ENCODE data around the gene JAG1. TPM values are rescaled to one million over a fixed set of nuclear protein-coding genes. Genes with fewer than 3 reads are reported as not detected.
A peak's percentile ranks its signal among the peaks of the same experiment; 100 is the strongest.

JAG1 gene
- total RNA-seq, 2 donors from 2014 or later = 6.8 to 19.7 TPM

DNA sequence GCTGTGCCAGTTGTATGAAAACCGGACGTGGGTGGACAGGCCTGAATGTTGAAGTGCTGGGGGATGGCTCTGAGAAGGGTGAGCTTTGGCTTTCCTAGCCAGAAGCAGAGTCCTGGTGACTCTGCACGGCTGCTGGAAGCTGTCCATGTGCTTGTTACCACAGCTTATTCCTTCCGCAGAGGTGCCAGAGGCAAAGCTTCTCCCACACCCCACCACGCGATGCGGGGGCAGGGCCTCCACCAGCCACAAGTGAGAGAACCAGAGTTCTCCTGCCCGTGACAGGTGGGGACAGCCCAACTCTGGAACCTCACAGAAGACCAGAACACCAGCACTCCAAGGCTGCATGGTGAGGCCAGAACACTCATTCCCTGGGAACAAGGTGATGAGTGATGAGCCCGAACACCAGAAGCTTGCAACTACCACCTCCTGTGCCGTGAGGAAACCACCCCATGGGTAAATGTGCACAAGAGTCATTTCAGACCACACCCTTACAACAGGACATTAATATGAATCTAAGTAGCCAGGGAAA, 36.7 kb downstream of the JAG1 start:
- Histone ChIP-seq H3K9me3 (ENCODE audit: control insufficient read depth, low read length) (no peaks in the 10 kb centered on the region), H3K27me3 (ENCODE audit: control insufficient read depth, insufficient read depth, low read length, poor library complexity, severe bottlenecking) (peaks cover 71% of the 10 kb centered on the region), H3K36me3 (ENCODE audit: control insufficient read depth, insufficient read depth, low read length) (peaks cover 5% of the 10 kb centered on the region), H3K27ac (ENCODE audit: low read depth, low read length) (peak overlapping the region; percentile 66), H3K4me3 (ENCODE audit: low read length) (no peak overlapping the region), H3K4me1 (ENCODE audit: control insufficient read depth, insufficient read depth, low read length) (peaks cover 26% of the 10 kb centered on the region), H3K9ac (ENCODE audit: extremely low read depth, low read length, poor library complexity, severe bottlenecking) (no peak overlapping the region)
- DNase-seq = no peak
- peak overlapping the region; percentile 24 for H3K4me3 Mint-ChIP-seq
- WGBS, 2 experiments (ENCODE audit: insufficient coverage in 1 of 2, insufficient read length in 1 of 2) = 83 to 91% methylated on average over 3 to 10 of the region's 10 CpGs
- H3K27ac Mint-ChIP-seq = no peak overlapping the region
- H3K36me3 Mint-ChIP-seq (ENCODE audit: low read depth) = peaks cover 28% of the 10 kb centered on the region
- H3K4me1 Mint-ChIP-seq = peaks cover 52% of the 10 kb centered on the region
- TF ChIP-seq, protein P1, sequence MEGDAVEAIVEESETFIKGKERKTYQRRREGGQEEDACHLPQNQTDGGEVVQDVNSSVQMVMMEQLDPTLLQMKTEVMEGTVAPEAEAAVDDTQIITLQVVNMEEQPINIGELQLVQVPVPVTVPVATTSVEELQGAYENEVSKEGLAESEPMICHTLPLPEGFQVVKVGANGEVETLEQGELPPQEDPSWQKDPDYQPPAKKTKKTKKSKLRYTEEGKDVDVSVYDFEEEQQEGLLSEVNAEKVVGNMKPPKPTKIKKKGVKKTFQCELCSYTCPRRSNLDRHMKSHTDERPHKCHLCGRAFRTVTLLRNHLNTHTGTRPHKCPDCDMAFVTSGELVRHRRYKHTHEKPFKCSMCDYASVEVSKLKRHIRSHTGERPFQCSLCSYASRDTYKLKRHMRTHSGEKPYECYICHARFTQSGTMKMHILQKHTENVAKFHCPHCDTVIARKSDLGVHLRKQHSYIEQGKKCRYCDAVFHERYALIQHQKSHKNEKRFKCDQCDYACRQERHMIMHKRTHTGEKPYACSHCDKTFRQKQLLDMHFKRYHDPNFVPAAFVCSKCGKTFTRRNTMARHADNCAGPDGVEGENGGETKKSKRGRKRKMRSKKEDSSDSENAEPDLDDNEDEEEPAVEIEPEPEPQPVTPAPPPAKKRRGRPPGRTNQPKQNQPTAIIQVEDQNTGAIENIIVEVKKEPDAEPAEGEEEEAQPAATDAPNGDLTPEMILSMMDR (conservative IDR thresholded peaks at IDR 0.05) = no peak
- H3K27me3 Mint-ChIP-seq (ENCODE audit: insufficient read depth) = peaks cover 84% of the 10 kb centered on the region
- no peaks in the 10 kb centered on the region for H3K9me3 Mint-ChIP-seq

DNA sequence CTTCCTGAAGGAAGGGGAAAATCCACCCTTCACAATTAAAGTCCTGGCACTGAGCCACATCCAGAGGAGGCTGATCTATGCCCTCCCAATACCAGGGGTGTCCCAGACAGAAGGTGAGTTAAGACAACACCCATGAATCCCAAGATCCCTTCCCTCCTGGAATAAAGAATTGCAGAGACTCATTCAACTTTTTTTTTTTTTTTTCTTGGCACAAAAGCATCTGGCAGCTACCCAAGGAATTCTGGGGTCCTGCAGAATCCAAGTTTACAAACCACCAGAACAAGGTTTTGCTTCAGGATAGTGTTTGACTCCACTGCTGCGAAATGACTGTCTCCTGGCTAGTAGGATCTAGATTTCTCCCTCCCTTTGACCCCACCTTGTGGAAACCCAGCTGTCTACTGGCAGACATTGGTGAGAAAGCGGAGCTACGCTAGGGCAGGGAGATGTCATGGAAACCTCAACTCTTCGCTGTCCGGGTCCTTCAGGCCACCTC, 37.4 kb downstream of the JAG1 start:
- no peak overlapping the region for H3K4me3 Mint-ChIP-seq
- H3K27ac Mint-ChIP-seq = no peak overlapping the region
- Histone ChIP-seq H3K27me3 (ENCODE audit: control insufficient read depth, insufficient read depth, low read length, poor library complexity, severe bottlenecking) (peaks cover 64% of the 10 kb centered on the region), H3K36me3 (ENCODE audit: control insufficient read depth, insufficient read depth, low read length) (no peaks in the 10 kb centered on the region), H3K4me3 (ENCODE audit: low read length) (no peak overlapping the region), H3K27ac (ENCODE audit: low read depth, low read length) (no peak overlapping the region), H3K9me3 (ENCODE audit: control insufficient read depth, low read length) (no peaks in the 10 kb centered on the region), H3K4me1 (ENCODE audit: control insufficient read depth, insufficient read depth, low read length) (peaks cover 28% of the 10 kb centered on the region), H3K9ac (ENCODE audit: extremely low read depth, low read length, poor library complexity, severe bottlenecking) (no peak overlapping the region)
- peaks cover 84% of the 10 kb centered on the region for H3K27me3 Mint-ChIP-seq (ENCODE audit: insufficient read depth)
- H3K4me1 Mint-ChIP-seq = peaks cover 59% of the 10 kb centered on the region
- WGBS, 2 experiments (ENCODE audit: insufficient coverage in 1 of 2, insufficient read length in 1 of 2) = 96 to 99% methylated on average over 5 of the region's 5 CpGs
- no peaks in the 10 kb centered on the region for H3K9me3 Mint-ChIP-seq
- peaks cover 22% of the 10 kb centered on the region for H3K36me3 Mint-ChIP-seq (ENCODE audit: low read depth)
- DNase-seq = no peak
- TF ChIP-seq, protein P1 (conservative IDR thresholded peaks at IDR 0.05) = no peak

DNA sequence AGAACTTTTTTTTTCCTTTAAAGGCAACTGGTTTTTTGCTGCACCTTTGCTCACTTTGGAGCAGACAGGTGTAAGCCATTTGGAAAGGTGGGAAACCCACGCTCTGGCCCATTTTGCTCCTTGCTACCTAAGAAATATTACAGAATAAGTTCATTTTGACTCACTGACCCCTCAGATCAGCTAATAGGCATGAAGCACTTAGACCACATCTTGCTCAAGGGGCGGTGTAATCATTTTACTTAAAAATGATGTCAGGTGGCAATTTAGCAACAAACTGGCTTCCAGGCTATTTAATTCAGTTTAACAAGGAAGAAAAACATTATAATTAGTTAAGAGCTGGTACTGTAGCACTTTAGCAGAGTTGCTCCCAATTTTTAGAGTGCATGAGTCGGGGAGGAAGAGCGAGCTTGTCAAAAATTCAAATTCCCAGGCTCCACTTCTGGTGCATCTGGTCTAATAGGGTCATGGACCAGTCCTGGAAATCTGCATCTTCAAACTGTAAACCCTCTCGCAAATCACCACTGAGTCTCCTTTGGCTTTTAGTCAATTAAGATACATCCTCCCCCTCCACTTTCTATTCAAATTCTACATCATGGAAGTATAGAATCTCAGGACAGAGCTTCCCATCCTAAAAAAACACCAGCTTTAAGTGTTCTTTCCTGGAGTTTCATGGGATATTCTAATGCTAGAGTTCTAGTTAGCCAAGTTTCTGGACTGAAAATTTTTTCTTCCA, 38.2 kb downstream of the JAG1 start:
- Histone ChIP-seq H3K4me1 (ENCODE audit: control insufficient read depth, insufficient read depth, low read length) (peaks cover 27% of the 10 kb centered on the region), H3K36me3 (ENCODE audit: control insufficient read depth, insufficient read depth, low read length) (no peaks in the 10 kb centered on the region), H3K9me3 (ENCODE audit: control insufficient read depth, low read length) (no peaks in the 10 kb centered on the region), H3K27me3 (ENCODE audit: control insufficient read depth, insufficient read depth, low read length, poor library complexity, severe bottlenecking) (peaks cover 58% of the 10 kb centered on the region), H3K4me3 (ENCODE audit: low read length) (no peak overlapping the region), H3K27ac (ENCODE audit: low read depth, low read length) (no peak overlapping the region), H3K9ac (ENCODE audit: extremely low read depth, low read length, poor library complexity, severe bottlenecking) (no peak overlapping the region)
- Mint-ChIP-seq H3K27me3 (ENCODE audit: insufficient read depth) (peaks cover 82% of the 10 kb centered on the region), H3K27ac (no peak overlapping the region), H3K36me3 (ENCODE audit: low read depth) (peaks cover 17% of the 10 kb centered on the region), H3K4me1 (peaks cover 54% of the 10 kb centered on the region), H3K4me3 (no peak overlapping the region), H3K9me3 (no peaks in the 10 kb centered on the region)
- no peak for DNase-seq
- 91 to 92% methylated on average over 5 of the region's 5 CpGs for WGBS, 2 experiments (ENCODE audit: insufficient coverage in 1 of 2, insufficient read length in 1 of 2)
- TF ChIP-seq, protein P1 (conservative IDR thresholded peaks at IDR 0.05) = no peak
